VCaP (cell line): ENCODE results near the gene SLC6A13.

Experiments used
- H3K27ac ChIP-seq: fragments of 450-650 bp; 2 replicates; pipeline ENCODE4 v1.5.1; 2017
- TF ChIP-seq, protein P1 (sequence below): fragments of 450-650 bp; conservative IDR thresholded peaks from 2 replicates; pipeline ENCODE4 v1.5.1; 2017; ENCODE audit warnings: mild to moderate bottlenecking, moderate library complexity

The SLC6A13 gene

DNA sequence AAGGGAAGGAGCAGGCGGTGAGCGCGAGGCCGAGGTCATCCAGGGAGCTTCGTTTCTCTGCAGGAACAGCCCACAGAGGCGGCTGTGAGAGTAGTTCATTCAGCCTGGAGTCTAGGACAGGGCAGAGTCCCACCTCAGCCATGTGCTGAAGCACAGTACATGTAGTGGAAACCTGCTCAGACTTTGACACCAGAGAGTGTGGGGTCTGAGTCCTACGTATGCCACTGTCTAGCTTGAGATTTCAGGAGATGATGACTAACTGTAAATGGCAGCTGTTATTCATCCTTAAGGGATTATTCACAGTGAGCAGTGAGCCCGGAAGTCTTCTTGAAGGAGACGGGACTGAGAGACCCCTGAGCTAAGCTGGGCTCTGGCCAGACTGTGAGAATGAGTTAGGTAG lies 938 bp upstream of the SLC6A13 start:
- H3K27ac ChIP-seq, result no peak overlapping the region
- TF ChIP-seq, protein P1, sequence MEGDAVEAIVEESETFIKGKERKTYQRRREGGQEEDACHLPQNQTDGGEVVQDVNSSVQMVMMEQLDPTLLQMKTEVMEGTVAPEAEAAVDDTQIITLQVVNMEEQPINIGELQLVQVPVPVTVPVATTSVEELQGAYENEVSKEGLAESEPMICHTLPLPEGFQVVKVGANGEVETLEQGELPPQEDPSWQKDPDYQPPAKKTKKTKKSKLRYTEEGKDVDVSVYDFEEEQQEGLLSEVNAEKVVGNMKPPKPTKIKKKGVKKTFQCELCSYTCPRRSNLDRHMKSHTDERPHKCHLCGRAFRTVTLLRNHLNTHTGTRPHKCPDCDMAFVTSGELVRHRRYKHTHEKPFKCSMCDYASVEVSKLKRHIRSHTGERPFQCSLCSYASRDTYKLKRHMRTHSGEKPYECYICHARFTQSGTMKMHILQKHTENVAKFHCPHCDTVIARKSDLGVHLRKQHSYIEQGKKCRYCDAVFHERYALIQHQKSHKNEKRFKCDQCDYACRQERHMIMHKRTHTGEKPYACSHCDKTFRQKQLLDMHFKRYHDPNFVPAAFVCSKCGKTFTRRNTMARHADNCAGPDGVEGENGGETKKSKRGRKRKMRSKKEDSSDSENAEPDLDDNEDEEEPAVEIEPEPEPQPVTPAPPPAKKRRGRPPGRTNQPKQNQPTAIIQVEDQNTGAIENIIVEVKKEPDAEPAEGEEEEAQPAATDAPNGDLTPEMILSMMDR, result no peak

DNA sequence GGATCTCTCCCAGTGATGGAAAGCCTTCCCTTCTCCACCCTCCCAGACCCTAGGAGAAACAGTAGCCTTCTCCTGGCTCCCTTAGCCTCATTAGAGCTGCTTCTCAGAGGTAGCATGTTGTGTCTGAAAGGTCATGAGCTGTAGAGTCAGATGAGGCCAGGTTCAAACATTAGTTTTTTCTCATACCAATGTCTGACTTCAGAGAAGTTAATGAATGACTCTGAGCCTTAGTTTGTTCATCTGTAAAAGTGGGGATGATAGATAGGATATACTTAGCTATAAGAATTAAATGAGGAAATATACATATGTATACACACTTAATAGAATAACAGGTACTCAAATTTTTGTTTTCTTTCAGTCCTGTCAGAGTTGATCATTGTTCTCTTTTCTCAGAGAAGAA lies 523 bp downstream of the SLC6A13 start:
- H3K27ac ChIP-seq, result no peak overlapping the region
- TF ChIP-seq, protein P1, result no peak

DNA sequence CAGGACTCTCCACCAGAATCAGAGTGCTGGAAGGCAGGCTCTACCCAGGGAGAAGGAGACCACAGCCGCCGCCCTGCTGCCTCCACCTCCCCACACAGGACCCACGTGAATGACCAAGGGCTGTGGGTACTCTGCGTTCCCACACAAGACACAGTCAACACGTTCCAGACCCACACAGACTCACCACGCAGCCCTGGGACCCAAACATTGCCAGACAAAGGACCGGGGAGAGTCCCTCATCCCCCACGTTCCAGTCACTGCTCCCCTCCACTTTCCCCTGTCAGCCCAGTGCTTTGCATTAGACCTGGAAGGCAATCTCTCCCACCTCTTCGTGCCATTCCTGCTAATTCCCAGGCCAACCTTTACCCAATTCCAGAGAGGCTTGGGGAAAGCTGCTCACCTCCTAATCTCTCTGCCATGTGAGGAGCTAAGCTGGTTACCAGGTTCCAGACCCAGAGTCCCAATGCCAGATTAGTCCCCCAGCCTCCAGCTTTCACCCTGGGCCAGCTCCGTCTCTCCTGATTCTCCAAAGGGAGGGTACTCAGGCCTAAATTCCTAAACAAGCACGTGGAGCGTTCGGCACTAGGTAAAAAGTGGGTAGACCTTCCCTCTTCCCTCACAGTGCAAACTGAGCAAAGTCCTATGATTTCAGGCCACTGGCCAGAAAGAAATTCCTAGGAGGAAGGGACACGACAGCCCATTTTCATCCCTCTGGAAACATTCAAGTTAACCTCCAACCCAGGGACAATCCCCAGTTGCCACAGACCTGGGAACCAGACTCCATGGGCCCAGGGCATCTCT lies 4.9 kb downstream of the SLC6A13 start:
- TF ChIP-seq, protein P1, result no peak
- H3K27ac ChIP-seq, result no peak overlapping the region

DNA sequence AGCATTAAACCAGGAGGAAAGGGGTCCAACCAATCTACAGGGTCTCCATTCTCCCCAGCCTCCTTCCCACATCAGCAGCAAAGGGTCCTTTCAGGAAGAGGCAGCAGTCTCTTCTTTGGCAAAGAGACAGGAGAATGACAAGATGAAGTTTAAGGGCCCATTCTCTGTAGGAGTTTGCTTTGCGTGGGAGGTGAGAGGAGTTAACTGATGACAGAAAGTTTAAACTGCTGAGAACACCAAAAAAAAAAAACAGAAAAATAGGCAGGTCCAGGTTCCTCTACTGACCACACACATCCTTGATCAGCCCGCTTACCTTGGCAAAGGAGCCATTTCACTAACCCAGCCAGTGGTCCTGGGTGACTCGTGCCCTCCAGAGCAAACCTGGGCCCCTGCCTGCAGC lies 5.7 kb downstream of the SLC6A13 start:
- TF ChIP-seq, protein P1, result no peak
- no peak overlapping the region for H3K27ac ChIP-seq

DNA sequence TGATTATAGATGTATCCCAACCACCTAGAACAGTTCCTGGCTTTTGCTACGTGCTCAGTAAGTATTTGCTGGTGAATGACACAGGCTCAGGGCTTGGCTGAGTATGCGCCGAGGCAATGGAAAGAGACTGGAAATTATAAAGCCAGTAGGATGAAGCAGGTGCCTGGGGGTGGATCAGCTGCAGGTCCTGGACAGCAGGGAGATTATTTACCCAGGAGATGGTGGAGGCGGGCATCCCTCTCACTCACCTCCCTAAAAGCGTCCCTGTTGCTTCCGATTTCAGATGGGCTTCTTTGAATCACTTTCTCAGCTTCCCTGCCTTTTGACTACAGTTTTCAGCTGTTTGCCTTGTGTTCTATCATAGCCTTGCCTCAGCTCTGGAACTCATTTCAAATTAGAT lies 6.4 kb downstream of the SLC6A13 start:
- H3K27ac ChIP-seq, result no peak overlapping the region
- TF ChIP-seq, protein P1, result no peak

DNA sequence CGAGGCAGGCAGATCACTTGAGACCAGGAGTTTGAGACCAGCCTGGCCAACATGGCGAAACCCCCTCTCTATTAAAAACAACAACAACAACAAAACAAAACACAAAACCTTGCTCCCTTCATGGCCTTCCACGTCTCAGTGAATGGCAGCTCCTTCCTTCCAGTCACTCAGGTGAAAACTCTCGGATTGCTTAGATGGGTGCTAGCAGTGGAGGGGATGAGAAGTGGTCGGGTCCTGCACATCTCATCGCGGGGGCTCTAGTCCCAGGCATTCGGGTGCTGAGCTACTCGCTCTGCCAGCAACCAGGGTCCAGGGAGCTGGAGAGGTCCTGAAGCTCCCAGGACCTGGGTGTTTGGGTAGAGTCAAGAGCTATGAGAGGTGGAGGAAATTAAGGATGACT lies 7.7 kb downstream of the SLC6A13 start:
- TF ChIP-seq, protein P1, result no peak
- H3K27ac ChIP-seq, result no peak overlapping the region

DNA sequence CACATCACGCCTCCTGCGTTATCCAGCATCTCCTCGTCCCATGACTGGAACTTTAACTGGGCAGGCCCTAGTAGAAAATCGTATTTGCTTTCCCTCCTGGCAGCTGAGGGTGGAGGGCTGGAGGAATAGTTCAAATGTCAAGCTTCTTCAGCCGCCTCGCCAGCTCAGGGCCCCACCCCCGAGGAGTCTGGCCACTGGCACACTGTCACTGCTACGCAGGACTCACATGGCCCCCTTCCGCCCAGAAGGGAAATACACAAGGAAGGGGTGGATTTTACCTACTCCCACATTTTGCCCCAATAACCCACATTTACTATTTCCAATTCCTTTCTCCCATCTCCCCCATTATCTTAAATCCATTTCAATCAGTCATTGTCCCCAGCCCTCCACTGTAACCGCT lies 8.6 kb downstream of the SLC6A13 start:
- no peak overlapping the region for H3K27ac ChIP-seq

More for the DNA sequence above, 8.6 kb downstream of the SLC6A13 start:
- TF ChIP-seq, protein P1, result no peak
